HEK293T (cell line): ENCODE measurements around the gene RNF112.

Experiments
- CTCF ChIA-PET: fragments of 350-600 bp; formaldehyde crosslinking; extraction: SDS; loops from one replicate; lab custom pipeline; 2021; ENCODE audit warnings: antibody characterized with exemption, inconsistent platforms; lab: Yijun Ruan, JAX
- POLR2A ChIA-PET: fragments of 350-600 bp; formaldehyde crosslinking; extraction: SDS; loops from one replicate; lab custom pipeline; 2020; ENCODE audit warnings: antibody characterized with exemption, inconsistent platforms; lab: Yijun Ruan, JAX
- DNase-seq: peaks from one replicate; pipeline ENCODE4 v3.0.0; 2012; ENCODE audit warnings: mixed read lengths; ENCODE audit errors: extremely low spot score
- ARNT ChIP-seq: fragments of 450-650 bp; IDR thresholded peaks from 2 replicates; pipeline ENCODE4 v1.6.1; 2017; ENCODE audit warnings: mild to moderate bottlenecking
- BHLHE40 ChIP-seq: fragments of 450-650 bp; IDR thresholded peaks from 2 replicates; pipeline ENCODE4 v1.6.1; 2016; ENCODE audit warnings: mild to moderate bottlenecking, moderate library complexity, borderline replicate concordance
- CTBP1 ChIP-seq: fragments of 450-650 bp; IDR thresholded peaks from 2 replicates; pipeline ENCODE4 v1.6.1; 2016; ENCODE audit warnings: borderline replicate concordance
- ELF4 ChIP-seq: fragments of 450-650 bp; IDR thresholded peaks from 2 replicates; pipeline ENCODE4 v1.6.1; 2017; ENCODE audit warnings: antibody characterized with exemption
- FOXA1 ChIP-seq: fragments of 450-650 bp; IDR thresholded peaks from 2 replicates; pipeline ENCODE4 v1.6.1; 2016; ENCODE audit warnings: mild to moderate bottlenecking
- FOXK2 ChIP-seq: fragments of 450-650 bp; IDR thresholded peaks from 2 replicates; pipeline ENCODE4 v1.6.1; 2016; ENCODE audit warnings: mild to moderate bottlenecking
- FOXM1 ChIP-seq: fragments of 450-650 bp; IDR thresholded peaks from 2 replicates; pipeline ENCODE4 v1.6.1; 2017; ENCODE audit warnings: mild to moderate bottlenecking, borderline replicate concordance
- HDGF ChIP-seq: fragments of 450-650 bp; IDR thresholded peaks from 2 replicates; pipeline ENCODE4 v1.6.1; 2017; ENCODE audit warnings: antibody characterized with exemption, borderline replicate concordance
- L3MBTL2 ChIP-seq: fragments of 450-650 bp; conservative IDR thresholded peaks from 2 replicates; pipeline ENCODE4 v1.6.1; 2016; ENCODE audit warnings: mild to moderate bottlenecking
- LEF1 ChIP-seq: fragments of 450-650 bp; IDR thresholded peaks from 2 replicates; pipeline ENCODE4 v1.6.1; 2017; ENCODE audit warnings: mild to moderate bottlenecking, borderline replicate concordance
- NFRKB ChIP-seq: fragments of 450-650 bp; IDR thresholded peaks from 2 replicates; pipeline ENCODE4 v1.6.1; 2016; ENCODE audit warnings: mild to moderate bottlenecking, moderate library complexity
- PKNOX1 ChIP-seq: fragments of 450-650 bp; IDR thresholded peaks from 2 replicates; pipeline ENCODE4 v1.6.1; 2016
- SP1 ChIP-seq: fragments of 450-650 bp; IDR thresholded peaks from 2 replicates; pipeline ENCODE4 v1.6.1; 2017
- SUZ12 ChIP-seq: fragments of 450-650 bp; IDR thresholded peaks from 2 replicates; pipeline ENCODE4 v1.6.1; 2016; ENCODE audit warnings: mild to moderate bottlenecking
- TARDBP ChIP-seq: fragments of 450-650 bp; IDR thresholded peaks from 2 replicates; pipeline ENCODE4 v1.6.1; 2016
- ZNF384 ChIP-seq: fragments of 450-650 bp; IDR thresholded peaks from 2 replicates; pipeline ENCODE4 v1.6.1; 2016

RNF112 gene

DNA sequence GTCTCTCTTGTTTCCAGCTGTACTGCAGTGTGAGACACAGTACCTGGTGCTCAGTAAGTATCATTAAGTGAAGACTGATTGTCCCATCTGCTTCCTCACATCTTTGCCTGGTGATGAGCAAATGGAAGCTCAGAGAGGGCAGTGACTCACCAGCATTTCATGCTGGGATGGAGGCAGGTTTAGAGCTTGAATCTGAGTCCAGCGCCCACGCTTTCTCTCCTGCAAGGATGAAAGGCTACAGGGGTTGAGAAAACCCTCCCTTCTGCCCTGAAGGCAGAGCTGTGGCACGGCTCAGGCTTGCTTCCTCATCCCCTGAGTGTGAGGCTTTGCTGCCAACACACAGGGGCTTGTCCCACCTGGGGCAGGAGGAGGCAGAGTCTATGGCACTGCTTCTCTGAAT, 1.5 kb upstream of the RNF112 start:
- TF ChIP-seq LEF1 (no peak), FOXM1 (no peak)
- ChIA-PET CTCF (interaction anchor here (0.7 kb wide), 1 partner anchor 24 kb away, joined by 3 read pairs; no protein-coding TSS in a partner anchor), POLR2A (interaction anchor here (2.3 kb wide), 1 partner anchor 32 kb away, joined by 15 read pairs; the partner anchor contains the start of gene MAPK7)
- DNase-seq, result no peak

DNA sequence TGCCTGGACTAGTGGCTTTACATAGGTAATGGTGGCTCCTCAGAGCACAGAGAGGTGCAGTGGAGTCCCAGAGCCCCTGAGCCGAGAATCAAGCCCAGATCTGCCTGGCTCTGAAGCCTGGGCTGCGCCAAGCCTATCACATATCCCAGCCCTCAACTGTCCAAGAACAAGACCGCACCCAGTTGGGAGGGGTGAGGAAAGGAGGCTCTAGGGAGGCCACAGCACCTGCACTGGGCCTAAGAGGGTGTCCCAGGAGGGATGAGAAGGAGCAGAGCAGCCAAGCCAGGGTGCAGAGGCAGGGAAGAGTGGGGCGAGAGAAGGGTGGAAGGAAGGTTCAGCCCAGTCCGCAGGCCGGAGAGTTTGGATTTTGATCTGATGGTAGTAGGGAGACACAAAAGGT, 941 bp upstream of the RNF112 start:
- no peak for DNase-seq
- CTCF ChIA-PET, result interaction anchor here (0.7 kb wide), 1 partner anchor 24 kb away, joined by 3 read pairs; no protein-coding TSS in a partner anchor
- POLR2A ChIA-PET, result interaction anchor here (2.3 kb wide), 1 partner anchor 32 kb away, joined by 15 read pairs; the partner anchor contains the start of gene MAPK7
- TF ChIP-seq SUZ12 (no peak), HDGF (no peak), ELF4 (no peak), FOXK2 (no peak), L3MBTL2 (no peak), TARDBP (no peak), BHLHE40 (no peak), LEF1 (no peak), ARNT (no peak), CTBP1 (no peak), SP1 (no peak), FOXA1 (no peak)

GRCh38 chr17:19411631-19412030, 599 bp downstream of the RNF112 start:
- POLR2A ChIA-PET, result no interaction called here
- no peak for TF ChIP-seq NFRKB
- no peak for TF ChIP-seq PKNOX1
- no peak for TF ChIP-seq ARNT
- no peak for TF ChIP-seq SUZ12
- TF ChIP-seq FOXM1, result no peak
- TF ChIP-seq SP1, result no peak
- TF ChIP-seq L3MBTL2, result no peak
- TF ChIP-seq CTBP1, result no peak
- no peak for TF ChIP-seq ELF4
- TF ChIP-seq ZNF384, result no peak
- no peak for TF ChIP-seq FOXA1
- no peak for TF ChIP-seq TARDBP
- TF ChIP-seq BHLHE40, result no peak
- no peak for TF ChIP-seq FOXK2
- TF ChIP-seq LEF1, result no peak
- no peak for TF ChIP-seq HDGF
- no peak for DNase-seq
- CTCF ChIA-PET, result no interaction called here

- DNase-seq, result no peak
- TF ChIP-seq L3MBTL2, result no peak
- TF ChIP-seq CTBP1, result no peak
- TF ChIP-seq SUZ12, result no peak
- no peak for TF ChIP-seq FOXK2
- TF ChIP-seq BHLHE40, result no peak
- TF ChIP-seq NFRKB, result no peak
- no peak for TF ChIP-seq PKNOX1
- no peak for TF ChIP-seq LEF1
- TF ChIP-seq FOXM1, result no peak
- TF ChIP-seq SP1, result no peak
- TF ChIP-seq ZNF384, result no peak
- no peak for TF ChIP-seq FOXA1
- TF ChIP-seq HDGF, result no peak
- no peak for TF ChIP-seq ELF4
- no peak for TF ChIP-seq TARDBP
- TF ChIP-seq ARNT, result no peak
- ChIA-PET POLR2A (no interaction called here), CTCF (no interaction called here)
Observed at GRCh38 chr17:19412510-19412909, 1.5 kb downstream of the RNF112 start.

- ChIA-PET CTCF (interaction anchor here (1.2 kb wide), 1 partner anchor 50 kb away, joined by 4 read pairs; no protein-coding TSS in a partner anchor), POLR2A (interaction anchor here (0.6 to 1.4 kb wide), 2 partner anchors 50 to 51 kb away, joined by 3 read pairs; partner anchors contain the start of gene B9D1)
- no peak for DNase-seq
- TF ChIP-seq FOXK2, result no peak
- no peak for TF ChIP-seq SUZ12
- TF ChIP-seq NFRKB, result no peak
- TF ChIP-seq L3MBTL2, result no peak
- no peak for TF ChIP-seq HDGF
- TF ChIP-seq TARDBP, result no peak
- TF ChIP-seq ELF4, result no peak
- TF ChIP-seq CTBP1, result no peak
- no peak for TF ChIP-seq PKNOX1
- no peak for TF ChIP-seq LEF1
- TF ChIP-seq ZNF384, result no peak
- TF ChIP-seq ARNT, result no peak
- TF ChIP-seq FOXA1, result no peak
- TF ChIP-seq SP1, result no peak
Observed at GRCh38 chr17:19412984-19413383, 2.0 kb downstream of the RNF112 start.

DNA sequence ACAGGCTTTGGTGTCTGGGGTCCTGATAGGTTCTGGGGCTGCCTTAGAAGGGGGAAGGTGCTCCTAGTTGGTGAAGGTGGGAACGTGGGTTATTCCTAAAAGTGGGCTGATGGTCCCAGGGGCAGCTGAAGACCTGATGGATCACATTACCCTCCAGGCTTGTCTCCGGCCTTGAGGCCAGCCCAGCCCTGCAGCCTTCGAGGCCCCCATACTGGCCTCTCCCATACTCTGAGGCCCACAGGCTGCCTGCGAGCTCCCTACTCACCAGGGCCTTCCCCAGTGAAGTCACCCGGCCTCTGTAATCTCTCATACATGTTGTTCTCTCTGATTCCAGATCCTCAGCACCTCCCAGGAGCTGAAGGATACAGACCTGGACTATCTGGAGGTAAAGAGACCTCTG, 2.7 kb downstream of the RNF112 start:
- no peak for DNase-seq
- CTCF ChIA-PET, result interaction anchor here (1.2 kb wide), 1 partner anchor 51 kb away, joined by 4 read pairs; no protein-coding TSS in a partner anchor
- TF ChIP-seq CTBP1 (no peak), NFRKB (no peak), LEF1 (no peak), FOXM1 (no peak), SP1 (no peak), BHLHE40 (no peak), ELF4 (no peak), L3MBTL2 (no peak), ARNT (no peak), PKNOX1 (no peak), ZNF384 (no peak), TARDBP (no peak), FOXA1 (no peak), HDGF (no peak), SUZ12 (no peak), FOXK2 (no peak)
- POLR2A ChIA-PET, result interaction anchor here (0.9 to 1.4 kb wide), 2 partner anchors 36 to 52 kb away, joined by 3 read pairs; partner anchors contain the start of gene MAPK7
